ENCODE data around the gene RBMS2.

- TF ChIP-seq EZH2 (IDR thresholded peaks at IDR 0.05): no peak
- TF ChIP-seq POLR2AphosphoS5 (IDR thresholded peaks at IDR 0.05; ENCODE audit: borderline replicate concordance, low read depth, low read length): peak; percentile 34; the same call in 1 of the 2 replicates
- no peak for TF ChIP-seq FOXP2 (optimal IDR thresholded peaks at IDR 0.05; ENCODE audit: control extremely low read depth, extremely low read length, insufficient read depth)
Observed at GRCh38 chr12:56634242-56634836, 112.7 kb downstream of the RBMS2 start.
